ENCODE results near the gene DLG2. TPM values are rescaled to one million over a fixed set of nuclear protein-coding genes. Genes with fewer than 3 reads are reported as not detected.
A peak's percentile ranks its signal among the peaks of the same experiment; 100 is the strongest.

Gene DLG2
- total RNA-seq, 4 donors from 2014 or later, result 11.0 to 34.2 (median 19.8) TPM

- ATAC-seq, result no peak
- WGBS, 2 donors (ENCODE audit: low coverage in 1 of 2), result 55 to 58% methylated on average over 5 of the region's 5 CpGs
These were observed 1068.8 kb downstream of the DLG2 start for GRCh38 chr11:84558085-84558905.

DNA sequence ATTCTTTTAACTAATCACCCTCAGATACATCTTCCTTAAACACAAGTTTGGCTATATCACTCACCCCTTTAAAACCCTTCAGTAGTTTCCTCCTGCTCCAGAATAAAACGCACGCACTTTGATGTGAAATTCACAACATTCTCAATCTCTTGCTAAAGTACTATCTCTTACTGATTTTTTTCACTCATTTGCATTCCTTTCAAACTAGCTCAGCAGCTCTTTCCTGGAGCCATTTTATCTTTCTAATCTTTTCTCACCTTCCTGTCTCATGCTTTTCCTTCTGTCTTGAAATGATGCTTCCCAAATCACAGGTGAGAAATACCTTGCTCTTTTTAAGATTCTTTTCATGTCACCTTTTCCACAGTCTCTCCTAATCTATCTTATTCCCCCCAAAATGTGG lies 1074.4 kb downstream of the DLG2 start:
- TF ChIP-seq, protein P1, sequence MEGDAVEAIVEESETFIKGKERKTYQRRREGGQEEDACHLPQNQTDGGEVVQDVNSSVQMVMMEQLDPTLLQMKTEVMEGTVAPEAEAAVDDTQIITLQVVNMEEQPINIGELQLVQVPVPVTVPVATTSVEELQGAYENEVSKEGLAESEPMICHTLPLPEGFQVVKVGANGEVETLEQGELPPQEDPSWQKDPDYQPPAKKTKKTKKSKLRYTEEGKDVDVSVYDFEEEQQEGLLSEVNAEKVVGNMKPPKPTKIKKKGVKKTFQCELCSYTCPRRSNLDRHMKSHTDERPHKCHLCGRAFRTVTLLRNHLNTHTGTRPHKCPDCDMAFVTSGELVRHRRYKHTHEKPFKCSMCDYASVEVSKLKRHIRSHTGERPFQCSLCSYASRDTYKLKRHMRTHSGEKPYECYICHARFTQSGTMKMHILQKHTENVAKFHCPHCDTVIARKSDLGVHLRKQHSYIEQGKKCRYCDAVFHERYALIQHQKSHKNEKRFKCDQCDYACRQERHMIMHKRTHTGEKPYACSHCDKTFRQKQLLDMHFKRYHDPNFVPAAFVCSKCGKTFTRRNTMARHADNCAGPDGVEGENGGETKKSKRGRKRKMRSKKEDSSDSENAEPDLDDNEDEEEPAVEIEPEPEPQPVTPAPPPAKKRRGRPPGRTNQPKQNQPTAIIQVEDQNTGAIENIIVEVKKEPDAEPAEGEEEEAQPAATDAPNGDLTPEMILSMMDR (IDR thresholded peaks at IDR 0.05), result no peak
- TF ChIP-seq POLR2AphosphoS5 (IDR thresholded peaks at IDR 0.05) (no peak), EP300 (IDR thresholded peaks at IDR 0.05) (no peak), POLR2A (IDR thresholded peaks at IDR 0.05) (no peak)
- no peak overlapping the region for H3K4me3 ChIP-seq

More at GRCh38 chr11:84558085-84558905, 1068.8 kb downstream of the DLG2 start:
- Histone ChIP-seq H3K4me1 (peaks cover 0 to 4% (median 0%) of the 10 kb centered on the region in 3 donors), H3K4me3 (no peak overlapping the region), H3K9me3 (no peaks in the 10 kb centered on the region), H3K27me3 (no peaks in the 10 kb centered on the region), H3K27ac (no peak overlapping the region), H3K36me3 (no peaks in the 10 kb centered on the region)
- TF ChIP-seq, protein P1 (IDR thresholded peaks at IDR 0.05), result peak; percentile 72 to 80 (median 79)
- no peak for TF ChIP-seq POLR2AphosphoS5 (IDR thresholded peaks at IDR 0.05)

GRCh38 chr11:84549217-84549616 lies 1077.9 kb downstream of the DLG2 start:
- no peak overlapping the region for H3K4me3 ChIP-seq
- ATAC-seq, result no peak
- H3K36me3 ChIP-seq, result no peaks in the 10 kb centered on the region
- TF ChIP-seq EP300 (IDR thresholded peaks at IDR 0.05) (no peak), POLR2AphosphoS5 (IDR thresholded peaks at IDR 0.05) (no peak), POLR2A (IDR thresholded peaks at IDR 0.05) (no peak)
- TF ChIP-seq, protein P1 (IDR thresholded peaks at IDR 0.05), result no peak
- H3K27ac ChIP-seq, result no peak overlapping the region
- WGBS, 2 donors (ENCODE audit: low coverage in 1 of 2), result 18 to 74% methylated on average over 3 of the region's 3 CpGs
- peaks cover 0 to 5% (median 0%) of the 10 kb centered on the region in 3 donors for H3K4me1 ChIP-seq
- H3K27me3 ChIP-seq, result no peaks in the 10 kb centered on the region
- H3K9me3 ChIP-seq, result no peaks in the 10 kb centered on the region

More for the DNA sequence above, 1074.4 kb downstream of the DLG2 start:
- 58 to 79% methylated on average over 2 of the region's 2 CpGs for WGBS, 2 donors (ENCODE audit: low coverage in 1 of 2)
- no peak overlapping the region for H3K27ac ChIP-seq
- ATAC-seq, result no peak
- H3K27me3 ChIP-seq, result no peaks in the 10 kb centered on the region
- H3K9me3 ChIP-seq, result no peaks in the 10 kb centered on the region
- no peaks in the 10 kb centered on the region for H3K4me1 ChIP-seq
- no peaks in the 10 kb centered on the region for H3K36me3 ChIP-seq

DNA sequence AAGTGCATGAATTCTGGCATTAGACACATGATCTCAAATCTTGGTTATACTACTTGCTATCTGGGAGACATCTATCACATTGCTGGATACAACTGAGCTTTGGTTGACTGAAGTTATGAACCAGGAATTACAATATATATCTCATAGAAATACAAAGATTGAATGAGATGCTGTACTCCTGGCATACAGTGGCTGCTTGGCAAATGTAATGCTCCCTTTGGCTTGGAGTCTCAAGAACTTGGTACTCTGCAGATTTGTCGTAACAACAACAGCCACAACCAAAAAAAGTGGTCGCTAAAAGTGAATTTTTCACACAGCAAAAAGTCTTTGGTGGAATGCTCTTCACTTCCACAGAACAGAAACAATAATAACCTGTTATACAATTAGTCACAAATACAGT lies 1082.6 kb downstream of the DLG2 start:
- WGBS, 2 donors (ENCODE audit: low coverage in 1 of 2), result 80 to 87% methylated on average over 2 of the region's 2 CpGs
- peaks cover 3 to 35% (median 4%) of the 10 kb centered on the region in 3 donors for H3K4me1 ChIP-seq
- no peaks in the 10 kb centered on the region for H3K36me3 ChIP-seq
- H3K27me3 ChIP-seq, result no peaks in the 10 kb centered on the region
- no peak for ATAC-seq
- H3K9me3 ChIP-seq, result no peaks in the 10 kb centered on the region
- no peak for TF ChIP-seq EP300 (IDR thresholded peaks at IDR 0.05)
- TF ChIP-seq, protein P1 (IDR thresholded peaks at IDR 0.05), result no peak
- no peak overlapping the region for H3K4me3 ChIP-seq
- peak overlapping the region in 3 of 4 donors; percentile 53 to 69 (median 55) for H3K27ac ChIP-seq
